DMS 273 treated with DMSO at 0.1 percent for 48 hours (cell line): Measurements from ENCODE around the gene AGTRAP.
A peak's percentile ranks its signal among the peaks of the same experiment; 100 is the strongest.

Source experiments
- DNase-seq: peaks from one replicate; lab custom pipeline; 2025; lab: John Stamatoyannopoulos, UW

AGTRAP gene

DNA sequence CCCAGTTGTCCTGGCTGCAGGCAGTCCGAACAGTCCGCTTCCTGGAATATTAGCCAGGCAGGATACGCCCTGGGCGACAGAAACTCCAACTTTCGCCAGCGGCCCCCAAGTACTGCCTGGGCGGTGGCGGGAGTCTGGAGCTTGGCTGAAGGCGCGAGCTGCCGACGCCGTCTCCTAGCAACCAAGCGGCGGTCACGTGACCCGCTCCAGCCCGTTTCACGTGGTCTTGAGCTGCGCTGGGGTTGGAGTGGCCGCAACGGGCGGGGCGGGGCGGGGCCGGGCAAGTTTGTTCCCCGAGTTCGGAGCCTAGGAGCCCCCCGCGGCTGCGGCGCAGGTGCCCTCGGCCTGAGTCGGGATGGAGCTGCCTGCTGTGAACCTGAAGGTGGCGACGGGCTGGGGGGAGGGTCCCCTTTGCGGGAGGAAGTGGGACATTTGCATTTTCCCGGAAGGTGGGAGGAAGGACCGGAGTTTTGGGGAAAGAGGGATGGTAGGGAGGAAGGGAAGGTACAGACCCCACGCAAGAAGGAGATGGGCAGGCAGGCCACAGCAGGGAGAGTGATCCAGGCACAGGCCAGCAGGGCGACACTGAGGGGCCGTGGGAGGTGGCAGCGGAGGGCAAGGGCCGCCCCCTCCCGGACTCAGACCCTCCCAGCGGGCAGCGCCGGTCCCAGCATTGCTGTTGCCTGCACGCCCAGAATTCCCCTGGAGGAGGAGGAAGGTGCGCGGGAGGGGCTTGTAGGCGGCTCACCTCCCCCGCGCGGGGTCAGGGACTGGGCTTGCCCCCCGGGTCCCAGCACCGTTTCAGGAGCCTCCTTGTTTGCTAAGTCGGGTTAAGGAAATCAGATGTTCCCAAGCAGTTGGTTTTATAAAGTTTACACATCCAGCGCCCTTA, at the start of gene AGTRAP:
Gene AGTRAP, plus strand, starts transcription at position 283 of the 892 bp plus-strand sequence. Its CDS starts 73 bp downstream, at position 356.
- DNase-seq, result peak; percentile 69

GRCh38 chr1:11688506-11688905, 47.4 kb upstream of the AGTRAP start:
- no peak for DNase-seq

DNA sequence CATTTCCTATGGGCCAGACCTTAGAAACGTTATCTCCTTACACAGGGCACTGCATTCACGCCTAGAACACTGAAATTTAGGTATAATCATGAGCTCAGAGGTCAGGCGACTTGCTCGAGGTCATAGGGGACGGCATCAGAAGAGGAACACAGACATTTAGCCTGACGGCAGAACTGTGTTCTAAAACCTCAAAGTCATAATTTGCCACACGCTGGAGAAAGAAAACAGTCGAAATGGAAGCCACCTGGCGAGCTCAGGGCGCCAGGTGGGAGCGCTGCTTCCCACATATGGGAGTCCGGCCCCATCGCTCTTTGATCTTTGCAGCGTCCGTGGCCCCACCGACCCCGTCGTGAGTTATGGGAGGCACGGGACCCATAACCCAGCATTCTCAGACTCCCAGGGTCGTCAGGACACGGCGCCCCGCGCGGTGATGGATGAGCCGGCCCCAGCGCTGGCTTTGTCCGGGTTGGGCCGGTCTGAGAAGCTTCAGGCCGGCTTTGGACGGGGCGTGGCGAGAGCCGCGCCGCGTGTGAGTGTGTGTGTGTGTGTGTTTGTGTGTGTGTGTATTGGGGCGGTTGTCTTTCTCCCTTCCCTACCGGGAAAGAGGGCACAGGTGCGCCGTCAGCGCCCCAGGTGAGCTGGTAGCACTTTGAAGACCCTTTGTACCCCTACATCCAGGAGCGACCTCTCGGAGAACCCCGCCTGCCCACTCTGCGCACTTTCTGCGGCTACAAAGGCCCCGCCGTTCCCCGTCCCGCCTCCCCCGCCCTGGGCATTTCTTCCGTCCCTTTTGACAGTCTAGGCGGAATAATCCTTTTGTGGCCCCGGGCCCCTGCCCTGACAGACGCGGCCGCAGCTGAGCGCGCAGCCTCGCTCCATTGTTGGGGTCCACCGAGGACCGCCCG, 45.3 kb upstream of the AGTRAP start:
- DNase-seq, result no peak

DNA sequence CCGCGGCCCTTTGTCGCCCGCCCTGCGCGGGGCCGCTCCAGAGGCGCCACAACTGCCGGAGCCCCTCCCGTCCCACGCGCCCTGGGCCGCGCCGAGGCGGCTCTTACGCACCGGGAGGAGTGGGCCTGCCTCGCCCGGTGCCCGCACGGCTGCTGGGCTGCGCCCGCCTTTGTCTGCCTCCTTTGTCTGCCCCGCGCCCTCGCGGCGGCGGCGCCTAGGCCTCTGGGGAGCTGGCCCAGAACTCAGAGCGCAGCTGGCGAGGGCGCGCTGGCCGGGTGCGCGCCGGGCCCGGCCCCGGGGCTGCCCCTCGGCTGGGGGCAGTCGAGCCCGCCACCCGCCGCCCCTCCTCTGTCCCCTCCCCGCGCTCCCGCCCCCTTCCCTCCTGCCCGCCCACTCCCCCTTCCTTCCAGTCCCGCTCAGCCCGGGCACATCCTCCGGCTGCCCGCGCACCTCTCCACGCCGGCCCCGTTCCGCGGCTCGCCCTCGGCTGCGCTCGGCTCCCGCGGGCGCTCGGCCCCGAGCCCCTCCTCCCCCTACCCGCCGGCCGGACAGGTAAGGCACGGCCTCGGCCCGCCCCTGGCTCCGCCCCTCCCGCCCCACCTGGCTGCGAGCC, 44.5 kb upstream of the AGTRAP start, which contains the start of gene DRAXIN:
Gene DRAXIN, plus strand, starts transcription at position 409 of the 613 bp plus-strand sequence. CDS start 14,549 bp downstream, outside the sequence.
- no peak for DNase-seq

DNA sequence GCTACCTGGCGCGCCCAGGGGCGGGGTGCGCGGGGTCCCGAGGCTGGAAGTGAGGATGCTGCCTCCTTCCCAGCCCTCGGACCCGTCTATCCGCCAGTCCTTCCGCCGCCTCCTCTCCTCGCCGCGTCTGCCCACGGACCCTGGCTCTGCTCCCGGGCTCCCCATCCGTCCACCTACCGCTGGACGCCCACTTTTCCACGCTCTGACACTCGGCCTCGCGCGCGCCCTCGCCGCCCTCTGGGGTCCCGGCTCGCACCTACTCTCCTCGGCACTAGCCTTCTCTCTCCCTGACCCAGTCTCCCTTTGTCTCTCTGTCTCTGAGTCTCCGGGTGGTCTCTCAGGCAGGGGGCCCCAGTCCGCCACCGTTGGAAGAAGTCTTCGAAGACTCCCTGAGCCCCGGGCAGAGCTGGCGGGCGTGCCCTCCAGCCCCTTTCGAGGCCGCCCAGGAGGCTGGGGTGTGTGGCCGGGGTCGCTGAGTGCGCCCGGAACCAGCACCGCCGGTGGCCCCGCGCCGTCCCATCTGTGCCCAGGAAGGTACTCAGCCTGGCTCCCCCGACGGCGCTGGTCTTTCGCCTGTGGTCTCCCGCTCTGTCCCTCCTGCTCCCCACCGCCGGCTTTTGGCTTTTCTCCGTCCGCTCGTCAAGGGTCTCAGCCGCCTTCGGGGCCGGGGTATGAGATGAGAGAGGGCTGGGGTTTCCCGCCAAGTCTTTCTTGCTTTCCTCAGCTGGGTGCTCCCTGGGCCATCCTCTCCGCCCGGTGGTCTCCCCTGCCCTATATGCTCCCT, 43.8 kb upstream of the AGTRAP start:
- no peak for DNase-seq

- no peak for DNase-seq
These were observed 42.8 kb upstream of the AGTRAP start for GRCh38 chr1:11693024-11693590.

DNA sequence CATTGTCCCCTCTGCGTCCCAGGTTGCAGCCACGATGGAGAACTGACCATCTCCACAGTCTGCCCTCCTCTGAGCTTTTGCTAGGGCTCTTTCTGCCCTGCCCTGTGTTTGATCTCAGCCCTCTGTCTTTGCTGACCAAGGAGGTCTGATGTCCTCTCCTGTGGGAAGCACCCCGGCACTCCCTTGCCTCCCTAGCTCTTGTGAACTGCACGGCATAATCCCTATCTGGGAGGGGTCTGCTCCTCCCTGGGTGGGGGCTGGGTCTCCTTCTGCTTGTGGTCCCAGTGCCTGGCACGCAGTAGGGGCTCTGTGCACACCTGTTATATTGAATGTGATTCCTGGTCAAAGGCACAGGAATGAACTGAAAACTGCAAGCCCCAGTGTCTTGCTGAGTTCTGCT, 42.0 kb upstream of the AGTRAP start:
- no peak for DNase-seq

DNA sequence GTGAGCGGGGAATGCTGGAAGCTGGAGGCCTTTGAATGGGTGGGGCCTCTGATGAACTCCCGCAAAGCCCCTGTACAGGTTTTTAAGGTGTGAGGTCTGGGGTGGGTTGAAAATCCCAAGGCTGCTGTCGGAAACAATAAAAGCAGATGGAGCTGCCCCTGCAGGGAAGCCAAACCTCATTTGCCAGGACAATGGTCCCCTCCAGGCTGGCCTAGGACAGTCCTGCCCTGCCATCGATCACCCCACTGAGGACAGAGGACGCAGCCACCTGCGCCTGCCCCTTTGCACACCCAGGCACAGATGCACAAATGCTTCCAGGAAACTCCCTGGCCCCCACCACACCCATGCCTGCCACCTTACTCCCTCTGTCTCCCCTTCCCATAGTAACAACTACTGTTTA, 40.1 kb upstream of the AGTRAP start:
- no peak for DNase-seq

DNA sequence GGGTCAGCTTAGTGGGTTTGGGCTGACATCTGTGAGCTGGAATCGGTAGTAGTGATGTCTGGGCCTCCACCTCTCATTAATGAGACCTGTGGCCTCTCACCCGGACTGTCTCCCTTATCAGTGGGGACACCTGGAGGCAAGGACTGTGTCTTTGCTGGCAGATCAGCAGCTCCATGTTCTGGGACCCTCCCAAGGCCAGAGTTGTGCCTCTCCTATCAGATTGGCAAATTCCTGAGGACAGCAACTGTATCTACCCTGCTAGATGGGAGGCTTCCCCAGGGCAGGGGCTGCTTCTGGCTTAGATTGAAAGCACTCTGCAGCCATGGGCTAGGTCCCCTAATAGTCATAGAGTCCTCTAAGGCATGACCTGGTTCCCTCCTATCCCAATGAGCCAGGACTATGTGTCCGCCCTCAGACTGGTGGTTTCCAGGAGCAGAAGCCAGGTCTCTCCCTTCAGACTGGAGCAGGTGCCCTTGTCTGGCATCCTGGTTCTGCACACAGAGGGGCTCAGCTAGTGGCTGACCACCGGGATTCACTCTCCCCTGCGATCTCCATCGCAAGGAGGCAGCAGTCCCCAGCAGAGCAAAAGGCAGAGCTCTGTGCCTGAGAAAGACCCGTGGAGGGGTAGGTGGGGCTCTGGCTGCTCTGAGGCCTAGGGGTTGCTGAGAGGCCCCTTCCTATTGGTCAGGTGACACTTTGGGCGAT, 38.6 kb upstream of the AGTRAP start:
- DNase-seq, result no peak

DNA sequence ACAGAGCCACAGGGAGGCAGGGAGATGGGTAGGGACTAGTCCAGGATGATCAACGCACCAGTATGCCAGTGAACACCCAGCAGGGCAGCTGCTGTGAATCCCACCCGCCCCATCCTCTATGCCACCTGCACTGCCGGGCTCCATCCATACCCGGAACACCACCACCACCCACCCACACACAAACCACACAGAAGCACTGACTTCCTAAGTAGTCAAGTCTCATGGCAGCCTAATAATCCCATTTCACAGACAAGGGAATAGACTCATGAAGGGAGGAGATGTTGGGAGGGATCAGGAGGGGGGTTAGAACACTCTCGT, 38.1 kb upstream of the AGTRAP start:
- DNase-seq, result no peak

- DNase-seq, result no peak
These were observed 35.1 kb upstream of the AGTRAP start for GRCh38 chr1:11700601-11701467.

GRCh38 chr1:11701551-11701961, 34.4 kb upstream of the AGTRAP start:
- DNase-seq, result no peak

- no peak for DNase-seq
These were observed 33.7 kb upstream of the AGTRAP start for GRCh38 chr1:11701981-11702803.

GRCh38 chr1:11703357-11704193, 32.4 kb upstream of the AGTRAP start:
- no peak for DNase-seq

- DNase-seq, result no peak
These were observed 31.8 kb upstream of the AGTRAP start for GRCh38 chr1:11704194-11704529.

DNA sequence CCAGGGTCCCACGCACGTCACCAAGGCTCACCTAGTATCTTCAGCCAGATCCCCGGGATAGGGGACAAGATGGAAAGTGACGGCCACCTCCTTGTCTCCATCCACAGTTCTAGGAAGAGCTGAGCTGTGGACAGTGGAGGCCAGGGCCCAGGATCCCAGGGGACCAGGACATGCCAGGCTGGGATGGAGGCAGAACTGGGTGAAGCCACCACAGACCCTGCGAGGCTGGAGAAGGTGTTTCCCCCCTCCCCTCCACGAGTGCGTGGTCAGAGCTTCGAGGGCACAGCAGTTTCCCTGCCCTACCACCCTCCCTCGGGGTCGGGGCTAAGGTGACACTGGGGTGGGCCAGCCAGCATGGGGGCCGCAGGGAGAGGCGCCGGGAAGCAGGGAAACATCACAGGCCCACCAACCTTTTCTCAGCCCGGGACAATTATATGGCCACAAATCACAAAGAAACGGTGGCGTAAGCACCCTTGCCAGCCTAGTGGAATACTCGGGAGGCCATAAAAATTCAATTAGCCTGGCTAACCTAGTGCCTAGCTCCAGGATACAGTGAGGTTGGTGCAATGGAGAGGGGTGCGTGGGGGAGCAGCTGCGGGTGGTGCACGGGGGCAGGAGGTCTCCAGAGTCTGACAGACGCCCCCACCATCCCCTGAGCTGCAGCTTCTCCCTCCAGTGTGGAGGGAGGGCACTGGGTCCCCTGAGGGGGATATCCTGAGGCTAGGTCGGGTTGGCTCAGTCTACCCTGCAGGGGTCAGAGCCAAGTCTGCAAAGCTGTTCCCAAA, 31.1 kb upstream of the AGTRAP start:
- DNase-seq, result no peak

DNA sequence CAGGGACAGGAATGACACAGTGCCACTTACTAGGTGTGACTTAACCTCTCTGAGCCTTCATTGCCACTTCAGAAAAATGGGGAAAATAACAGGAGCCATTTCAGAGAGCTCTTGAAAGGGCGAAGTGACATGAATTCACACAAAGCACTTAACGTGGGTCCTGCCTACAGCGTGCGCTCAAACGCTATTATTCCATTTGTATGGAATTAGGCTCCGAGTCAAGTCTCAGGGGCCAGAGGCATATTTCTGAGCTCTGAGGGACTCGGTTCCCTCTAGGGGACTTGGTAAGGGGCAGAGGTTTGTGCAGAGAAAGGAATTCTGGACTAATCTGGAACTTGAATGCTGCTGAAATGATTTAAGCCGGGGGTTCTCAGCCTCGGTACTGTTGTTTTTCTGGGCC, 30.3 kb upstream of the AGTRAP start:
- DNase-seq, result no peak
